ENCODE measurements around the gene CLBA1.

Gene CLBA1

GRCh38 chr14:105019861-105020814 lies 34.5 kb downstream of the CLBA1 start:
- H3K27ac ChIP-seq (ENCODE audit: low read depth, low read length), result peak overlapping the region; percentile 71
- peaks cover 52% of the 10 kb centered on the region for H3K4me1 ChIP-seq (ENCODE audit: control insufficient read depth, low read length)
- H3F3A ChIP-seq (ENCODE audit: control insufficient read depth, insufficient read depth), result peaks cover 6% of the 10 kb centered on the region
- TF ChIP-seq CTCF (IDR thresholded peaks at IDR 0.05; ENCODE audit: low read depth, low read length, poor library complexity, severe bottlenecking) (no peak), EZH2phosphoT487 (IDR thresholded peaks at IDR 0.05; ENCODE audit: borderline replicate concordance, low read length) (no peak)
- H3K9me2 ChIP-seq (replicated peaks; ENCODE audit: control insufficient read depth, low read length), result no peaks in the 10 kb centered on the region
- H3K27me3 ChIP-seq (ENCODE audit: control insufficient read depth, low read length), result no peaks in the 10 kb centered on the region
- peaks cover 42% of the 10 kb centered on the region for H4K20me1 ChIP-seq (ENCODE audit: control insufficient read depth, insufficient read depth, low read depth, low read length)
- H3K4me2 ChIP-seq (ENCODE audit: low read length), result peak overlapping the region; percentile 95
- H3K9me3 ChIP-seq (ENCODE audit: control insufficient read depth, insufficient read depth, low read length), result no peaks in the 10 kb centered on the region
- H3K36me3 ChIP-seq (ENCODE audit: control insufficient read depth, low read length), result peaks cover 54% of the 10 kb centered on the region
- H3K4me3 ChIP-seq (ENCODE audit: low read length), result peak overlapping the region; percentile 99
- peaks cover 72% of the 10 kb centered on the region for H3K79me2 ChIP-seq (ENCODE audit: control insufficient read depth, low read length)

- Histone ChIP-seq H3K9me2 (replicated peaks; ENCODE audit: control insufficient read depth, low read length) (no peaks in the 10 kb centered on the region), H3K27ac (ENCODE audit: low read depth, low read length) (peak within 1 kb of the TSS; percentile 71), H4K20me1 (ENCODE audit: control insufficient read depth, insufficient read depth, low read depth, low read length) (peaks cover 34% of the 10 kb centered on the region), H3K27me3 (ENCODE audit: control insufficient read depth, low read length) (no peaks in the 10 kb centered on the region), H3K4me1 (ENCODE audit: control insufficient read depth, low read length) (peaks cover 45% of the 10 kb centered on the region), H3F3A (ENCODE audit: control insufficient read depth, insufficient read depth) (peaks cover 9% of the 10 kb centered on the region), H3K36me3 (ENCODE audit: control insufficient read depth, low read length) (peaks cover 46% of the 10 kb centered on the region), H3K4me2 (ENCODE audit: low read length) (peak within 1 kb of the TSS; percentile 95), H3K79me2 (ENCODE audit: control insufficient read depth, low read length) (peaks cover 63% of the 10 kb centered on the region), H3K4me3 (ENCODE audit: low read length) (peak within 1 kb of the TSS; percentile 99), H3K9me3 (ENCODE audit: control insufficient read depth, insufficient read depth, low read length) (no peaks in the 10 kb centered on the region)
- TF ChIP-seq EZH2phosphoT487 (IDR thresholded peaks at IDR 0.05; ENCODE audit: borderline replicate concordance, low read length), result no peak
- TF ChIP-seq CTCF (IDR thresholded peaks at IDR 0.05; ENCODE audit: low read depth, low read length, poor library complexity, severe bottlenecking), result no peak
Observed at GRCh38 chr14:105020815-105021655, 35.4 kb downstream of the CLBA1 start, which contains the start of gene CDCA4. CDCA4 (minus strand) TSS chr14:105021083; CDS start chr14:105011929, 9,154 bp downstream.

- Histone ChIP-seq H4K20me1 (ENCODE audit: control insufficient read depth, insufficient read depth, low read depth, low read length) (peaks cover 27% of the 10 kb centered on the region), H3K9me3 (ENCODE audit: control insufficient read depth, insufficient read depth, low read length) (no peaks in the 10 kb centered on the region), H3K9me2 (replicated peaks; ENCODE audit: control insufficient read depth, low read length) (no peaks in the 10 kb centered on the region), H3K36me3 (ENCODE audit: control insufficient read depth, low read length) (peaks cover 38% of the 10 kb centered on the region), H3K27ac (ENCODE audit: low read depth, low read length) (peak overlapping the region; percentile 59), H3K4me2 (ENCODE audit: low read length) (peak overlapping the region; percentile 74), H3K27me3 (ENCODE audit: control insufficient read depth, low read length) (no peaks in the 10 kb centered on the region), H3F3A (ENCODE audit: control insufficient read depth, insufficient read depth) (peaks cover 10% of the 10 kb centered on the region), H3K79me2 (ENCODE audit: control insufficient read depth, low read length) (peaks cover 56% of the 10 kb centered on the region), H3K4me1 (ENCODE audit: control insufficient read depth, low read length) (peaks cover 45% of the 10 kb centered on the region), H3K4me3 (ENCODE audit: low read length) (peak overlapping the region; percentile 87)
- no peak for TF ChIP-seq EZH2phosphoT487 (IDR thresholded peaks at IDR 0.05; ENCODE audit: borderline replicate concordance, low read length)
- TF ChIP-seq CTCF (IDR thresholded peaks at IDR 0.05; ENCODE audit: low read depth, low read length, poor library complexity, severe bottlenecking), result peak; percentile 78
Observed at GRCh38 chr14:105021656-105022275, 36.2 kb downstream of the CLBA1 start.

Data from DOHH2 (cell line).